ENCODE results near the gene ZNF764.

DNA sequence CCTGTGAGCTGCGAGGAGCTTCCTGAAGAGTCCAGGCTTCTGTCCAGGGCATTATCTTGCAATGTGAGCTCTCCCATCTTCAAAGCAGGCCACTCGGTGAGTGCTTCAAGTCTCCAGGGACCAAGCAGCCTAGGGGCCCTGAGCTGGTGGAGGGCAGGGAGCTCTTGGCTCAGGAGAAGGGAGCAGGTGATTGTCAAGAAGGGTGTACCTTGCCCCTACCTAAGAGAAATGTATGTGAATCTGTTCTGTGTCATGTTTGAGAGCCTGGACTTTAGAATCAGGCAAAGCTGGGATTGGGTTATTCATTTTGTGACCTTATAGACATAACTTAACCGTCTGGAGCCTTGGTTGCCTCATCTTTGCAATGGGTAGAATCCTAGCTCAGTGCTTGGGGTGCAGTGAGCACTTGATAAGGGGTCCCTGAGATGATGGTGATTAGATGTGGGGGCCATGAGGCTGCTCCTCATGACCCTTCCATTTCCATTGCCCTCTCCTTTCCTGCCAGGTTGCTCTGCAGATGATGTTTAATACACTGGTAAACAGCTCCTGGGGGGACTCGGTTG, 47.7 kb downstream of the ZNF764 start:
- TF ChIP-seq, protein P1, sequence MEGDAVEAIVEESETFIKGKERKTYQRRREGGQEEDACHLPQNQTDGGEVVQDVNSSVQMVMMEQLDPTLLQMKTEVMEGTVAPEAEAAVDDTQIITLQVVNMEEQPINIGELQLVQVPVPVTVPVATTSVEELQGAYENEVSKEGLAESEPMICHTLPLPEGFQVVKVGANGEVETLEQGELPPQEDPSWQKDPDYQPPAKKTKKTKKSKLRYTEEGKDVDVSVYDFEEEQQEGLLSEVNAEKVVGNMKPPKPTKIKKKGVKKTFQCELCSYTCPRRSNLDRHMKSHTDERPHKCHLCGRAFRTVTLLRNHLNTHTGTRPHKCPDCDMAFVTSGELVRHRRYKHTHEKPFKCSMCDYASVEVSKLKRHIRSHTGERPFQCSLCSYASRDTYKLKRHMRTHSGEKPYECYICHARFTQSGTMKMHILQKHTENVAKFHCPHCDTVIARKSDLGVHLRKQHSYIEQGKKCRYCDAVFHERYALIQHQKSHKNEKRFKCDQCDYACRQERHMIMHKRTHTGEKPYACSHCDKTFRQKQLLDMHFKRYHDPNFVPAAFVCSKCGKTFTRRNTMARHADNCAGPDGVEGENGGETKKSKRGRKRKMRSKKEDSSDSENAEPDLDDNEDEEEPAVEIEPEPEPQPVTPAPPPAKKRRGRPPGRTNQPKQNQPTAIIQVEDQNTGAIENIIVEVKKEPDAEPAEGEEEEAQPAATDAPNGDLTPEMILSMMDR (IDR thresholded peaks at IDR 0.05): no peak
- no peak for TF ChIP-seq POLR2A (IDR thresholded peaks at IDR 0.05)

All from adrenal gland (tissue), 5 donors.